GM23248 (cell line): ENCODE data around the gene DLG2. TPM values are rescaled to one million over a fixed set of nuclear protein-coding genes. Genes with fewer than 3 reads are reported as not detected.
"Not testable (repeated sequence)": the region's sequence is repeated elsewhere in the genome, so short reads cannot be mapped to it uniquely, and the experiment has no call there.

ENCODE experiments used
- DNase-seq: peaks from one replicate; pipeline ENCODE4 v3.0.0-alpha.2; 2015
- H2AFZ ChIP-seq: fragments of 200-600 bp; sonication (generic); 2 replicates; pipeline ENCODE4 v1.6.1; 2016; ENCODE audit warnings: antibody characterized with exemption
- H3F3A ChIP-seq: fragments of 200-600 bp; sonication (generic); 2 replicates; pipeline ENCODE4 v1.6.1; 2016; ENCODE audit warnings: mild to moderate bottlenecking, antibody characterized with exemption, mixed run types; ENCODE audit not compliant: insufficient read depth
- H3K27ac ChIP-seq: fragments of 200-600 bp; sonication (generic); 2 replicates; pipeline ENCODE4 v1.5.1; 2016; ENCODE audit warnings: mild to moderate bottlenecking
- H3K27me3 ChIP-seq: fragments of 200-600 bp; sonication (generic); replicated peaks from 2 replicates; pipeline ENCODE4 v1.6.1; 2016; ENCODE audit warnings: mild to moderate bottlenecking; ENCODE audit not compliant: insufficient read depth
- H3K36me3 ChIP-seq: fragments of 200-600 bp; sonication (generic); 2 replicates; pipeline ENCODE4 v1.6.1; 2016; ENCODE audit warnings: low read depth, mild to moderate bottlenecking
- H3K4me1 ChIP-seq: fragments of 200-600 bp; sonication (generic); 2 replicates; pipeline ENCODE4 v1.6.1; 2016; ENCODE audit warnings: mild to moderate bottlenecking; ENCODE audit not compliant: insufficient read depth
- H3K4me2 ChIP-seq: fragments of 200-600 bp; sonication (generic); one replicate; pipeline ENCODE4 v1.6.1; 2016; ENCODE audit warnings: mild to moderate bottlenecking; ENCODE audit not compliant: unreplicated experiment
- H3K4me3 ChIP-seq: fragments of 200-600 bp; sonication (generic); 2 replicates; pipeline ENCODE4 v1.5.1; 2016; ENCODE audit warnings: mild to moderate bottlenecking
- H3K79me2 ChIP-seq: fragments of 200-600 bp; sonication (generic); 2 replicates; pipeline ENCODE4 v1.6.1; 2016; ENCODE audit warnings: mild to moderate bottlenecking; ENCODE audit not compliant: insufficient read depth
- H3K9ac ChIP-seq: fragments of 200-600 bp; sonication (generic); 2 replicates; pipeline ENCODE4 v1.6.1; 2016; ENCODE audit warnings: mild to moderate bottlenecking
- H3K9me2 ChIP-seq: fragments of 200-600 bp; sonication (generic); 2 replicates; pipeline ENCODE4 v1.6.1; 2016; ENCODE audit warnings: mixed run types, mild to moderate bottlenecking, moderate library complexity; ENCODE audit not compliant: insufficient read depth
- H3K9me3 ChIP-seq: fragments of 200-600 bp; sonication (generic); one replicate; pipeline ENCODE4 v1.6.1; 2017; ENCODE audit warnings: low read depth
- H4K20me1 ChIP-seq: fragments of 200-600 bp; sonication (generic); 2 replicates; pipeline ENCODE4 v1.6.0; 2016; ENCODE audit not compliant: insufficient read depth
- EZH2 ChIP-seq: fragments of 200-600 bp; sonication (generic); IDR thresholded peaks from 2 replicates; pipeline ENCODE4 v1.6.1; 2018; ENCODE audit warnings: antibody characterized with exemption, mild to moderate bottlenecking; ENCODE audit not compliant: insufficient read depth, poor library complexity, severe bottlenecking
- EZH2phosphoT487 ChIP-seq: fragments of 200-600 bp; sonication (generic); IDR thresholded peaks from 2 replicates; pipeline ENCODE4 v1.6.1; 2018; ENCODE audit warnings: antibody characterized with exemption, moderate library complexity, mild to moderate bottlenecking, low read depth; ENCODE audit not compliant: insufficient read depth
- WGBS, 2 experiments: methylation state at CpG; one replicate each; pipeline ENCODE4 v1.1.6; 2015 to 2017; ENCODE audit warnings: low lambda C conversion rate in 2 of 2, low coverage in 1 of 2; ENCODE audit errors: missing lambda C conversion rate in 2 of 2; 5-methylcytosine and 5-hydroxymethylcytosine counted together
- in situ Hi-C: fragments of 300-500 bp; cut with MboI; formaldehyde crosslinking; loops from 2 replicates; pipeline ENCODE4 v1.15.0; 2020
- polyA plus RNA-seq: library from polyadenylated mRNA; unstranded; fragments of >200 nt; fragmentation: Nextera tagmentation; extraction: Ambion mirVana; gene quantifications from 2 replicates; pipeline ENCODE4 v1.2.1, GENCODE V29; 2016
- total RNA-seq: library from RNA; depleted of rRNA; stranded (reverse); fragments of >200 nt; shearing (Covaris generic); gene quantifications from 2 replicates; pipeline ENCODE4 v1.2.3, GENCODE V29; 2014

DLG2 gene
- total and polyA plus RNA-seq, 2 experiments from 2014 or later = 1.1 to 1.7 TPM

- Histone ChIP-seq H3K27me3 (no peaks in the 10 kb centered on the region), H3K79me2 (no peaks in the 10 kb centered on the region), H3K9me3 (no peaks in the 10 kb centered on the region), H3F3A (no peaks in the 10 kb centered on the region), H3K9ac (no peak overlapping the region), H3K4me1 (no peaks in the 10 kb centered on the region), H3K4me3 (no peak overlapping the region), H3K9me2 (no peaks in the 10 kb centered on the region), H3K4me2 (no peak overlapping the region), H2AFZ (no peak overlapping the region), H3K36me3 (no peaks in the 10 kb centered on the region), H4K20me1 (no peaks in the 10 kb centered on the region), H3K27ac (no peak overlapping the region)
- in situ Hi-C loops = no loop called here
- no peak for DNase-seq
- WGBS, 2 experiments = 38 to 60% methylated on average over 1 of the region's 1 CpG
- TF ChIP-seq EZH2 (no peak), EZH2phosphoT487 (no peak)
Measured at GRCh38 chr11:85279267-85279666, 347.9 kb downstream of the DLG2 start.

DNA sequence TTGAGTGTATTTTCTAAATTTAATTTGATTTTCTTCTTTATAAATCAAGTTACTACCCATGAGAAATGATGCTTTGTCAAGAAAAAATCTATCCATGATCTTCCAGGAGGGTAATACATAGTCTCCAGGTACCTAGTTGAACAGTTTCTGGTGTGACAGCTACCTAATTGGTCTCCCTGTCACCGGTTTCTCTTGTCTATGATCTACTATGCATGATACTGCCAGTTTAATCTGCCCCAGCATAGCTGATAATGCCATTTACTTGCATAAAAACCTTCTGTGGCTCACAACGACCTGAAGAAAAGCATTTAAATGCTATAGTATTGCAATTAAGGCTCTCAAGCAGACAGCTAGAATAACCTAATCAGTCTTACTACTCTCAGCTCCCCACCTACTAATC lies 349.5 kb downstream of the DLG2 start:
- TF ChIP-seq EZH2phosphoT487 (no peak), EZH2 (no peak)
- H3K27ac ChIP-seq = no peak overlapping the region
- H3K9me3 ChIP-seq = no peaks in the 10 kb centered on the region
- 32 to 36% methylated on average over 2 of the region's 2 CpGs for WGBS, 2 experiments
- in situ Hi-C loops = no loop called here
- no peaks in the 10 kb centered on the region for H3K36me3 ChIP-seq
- H3K4me2 ChIP-seq = no peak overlapping the region
- no peak overlapping the region for H3K9ac ChIP-seq
- H3K27me3 ChIP-seq = no peaks in the 10 kb centered on the region
- H3K79me2 ChIP-seq = no peaks in the 10 kb centered on the region
- H3K9me2 ChIP-seq = no peaks in the 10 kb centered on the region
- no peak for DNase-seq
- H2AFZ ChIP-seq = no peak overlapping the region
- H4K20me1 ChIP-seq = no peaks in the 10 kb centered on the region
- no peak overlapping the region for H3K4me3 ChIP-seq
- no peaks in the 10 kb centered on the region for H3K4me1 ChIP-seq
- no peaks in the 10 kb centered on the region for H3F3A ChIP-seq

- Histone ChIP-seq H3K36me3 (no peaks in the 10 kb centered on the region), H3K9me2 (no peaks in the 10 kb centered on the region), H3K4me1 (no peaks in the 10 kb centered on the region), H2AFZ (no peak overlapping the region), H3K27me3 (no peaks in the 10 kb centered on the region), H3K27ac (no peak overlapping the region), H3K9me3 (no peaks in the 10 kb centered on the region), H3K4me3 (no peak overlapping the region), H3F3A (no peaks in the 10 kb centered on the region), H3K9ac (no peak overlapping the region), H3K79me2 (no peaks in the 10 kb centered on the region), H3K4me2 (no peak overlapping the region), H4K20me1 (no peaks in the 10 kb centered on the region)
- in situ Hi-C loops = no loop called here
- DNase-seq = no peak
- TF ChIP-seq EZH2 (no peak), EZH2phosphoT487 (no peak)
- WGBS, 2 experiments = 62 to 76% methylated on average over 2 of the region's 2 CpGs
Measured at GRCh38 chr11:85276332-85276731, 350.8 kb downstream of the DLG2 start.

DNA sequence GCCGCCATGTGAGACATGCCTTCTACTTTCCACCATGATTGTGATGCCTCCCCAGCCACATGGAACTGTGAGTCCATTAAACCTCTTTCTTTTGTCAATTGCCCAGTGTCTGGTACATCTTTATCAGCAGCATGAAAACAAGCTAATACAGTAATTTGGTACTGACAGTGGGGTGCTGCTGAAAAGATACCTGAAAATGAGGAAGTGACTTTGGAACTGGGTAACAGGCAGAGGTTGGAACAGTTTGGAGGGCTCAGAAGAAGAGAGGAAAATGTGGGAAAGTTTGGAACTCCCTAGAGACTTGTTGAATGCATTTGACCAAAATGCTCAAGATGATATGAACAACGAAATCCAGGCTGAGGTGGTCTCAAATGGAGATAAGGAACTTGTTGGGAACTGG lies 356.8 kb downstream of the DLG2 start:
- WGBS, 2 experiments = 25 to 43% methylated on average over 2 of the region's 2 CpGs
- H2AFZ ChIP-seq, H3K27ac ChIP-seq, H3K36me3 ChIP-seq, H3K9me2 ChIP-seq, H3K4me2 ChIP-seq, H3F3A ChIP-seq, DNase-seq, H3K27me3 ChIP-seq, H3K4me1 ChIP-seq, H3K79me2 ChIP-seq, H3K9me3 ChIP-seq, H4K20me1 ChIP-seq, H3K9ac ChIP-seq, in situ Hi-C loops, H3K4me3 ChIP-seq: not testable (repeated sequence)

GRCh38 chr11:85269109-85269508 lies 358.0 kb downstream of the DLG2 start:
- no peak overlapping the region for H2AFZ ChIP-seq
- no peaks in the 10 kb centered on the region for H3F3A ChIP-seq
- in situ Hi-C loops = no loop called here
- H3K9me2 ChIP-seq = no peaks in the 10 kb centered on the region
- no peaks in the 10 kb centered on the region for H3K4me1 ChIP-seq
- no peaks in the 10 kb centered on the region for H3K27me3 ChIP-seq
- no peak for TF ChIP-seq EZH2phosphoT487
- TF ChIP-seq EZH2 = no peak
- H3K4me3 ChIP-seq = no peak overlapping the region
- H3K9ac ChIP-seq = no peak overlapping the region
- no peaks in the 10 kb centered on the region for H4K20me1 ChIP-seq
- H3K9me3 ChIP-seq = no peaks in the 10 kb centered on the region
- H3K36me3 ChIP-seq = no peaks in the 10 kb centered on the region
- no peaks in the 10 kb centered on the region for H3K79me2 ChIP-seq
- H3K27ac ChIP-seq = no peak overlapping the region
- H3K4me2 ChIP-seq = no peak overlapping the region
- no peak for DNase-seq
